Adrenal gland (tissue), 5 donors: ENCODE results near the gene NCAM2.
A peak's percentile ranks its signal among the peaks of the same experiment; 100 is the strongest.

Experiments
- CTCF ChIP-seq, 6 experiments: fragments of 450-650 bp in 4 of 6; fragments of 200-600 bp in 2 of 6; sonication (generic) in 1 of 6; IDR thresholded peaks; 1 replicate in 5 of 6; 2 replicates in 1 of 6; pipeline versions ENCODE4 v1.5.1 to v1.8.0; 2016 to 2021; ENCODE audit warnings: antibody characterized with exemption in 6 of 6, mild to moderate bottlenecking in 2 of 6, moderate library complexity in 1 of 6
- POLR2A ChIP-seq, 2 donors: fragments of 450-650 bp; IDR thresholded peaks; one replicate each; pipeline ENCODE4 v1.6.1; 2017; ENCODE audit warnings: antibody characterized with exemption in 2 of 2, mild to moderate bottlenecking in 2 of 2, moderate library complexity in 1 of 2
- donor health status: DM: no; HTN: no; CAD: no.

- TF ChIP-seq CTCF (IDR thresholded peaks at IDR 0.05) = peak; percentile 26 to 65 (median 52)
- no peak for TF ChIP-seq POLR2A (IDR thresholded peaks at IDR 0.05)
These were observed 5.5 kb downstream of the NCAM2 start for GRCh38 chr21:21003701-21004100.
